ENCODE results near the gene RFNG.

DNA sequence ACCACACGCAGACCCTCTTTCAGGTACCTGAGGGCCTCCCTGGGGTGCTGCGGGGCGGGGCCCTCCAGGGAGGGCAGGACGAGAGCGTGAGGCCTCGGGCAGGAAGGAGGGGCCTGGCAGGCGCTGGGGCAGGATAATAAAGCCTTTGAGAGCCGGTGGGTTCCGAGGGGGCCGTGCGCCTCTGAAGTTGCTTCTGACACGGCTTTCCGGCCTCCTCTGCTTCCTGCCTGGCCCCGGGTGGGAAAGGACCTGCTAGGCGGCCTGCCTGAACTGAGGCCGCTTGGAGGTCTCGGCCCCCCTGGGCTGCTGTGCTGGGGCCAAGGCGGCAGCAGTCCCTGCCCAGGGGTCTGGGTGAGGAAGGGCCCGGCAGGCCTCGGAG, 39.4 kb downstream of the RFNG start:
- TF ChIP-seq EP300 (IDR thresholded peaks at IDR 0.05) (no peak), POLR2AphosphoS5 (IDR thresholded peaks at IDR 0.05) (no peak), CTCF (IDR thresholded peaks at IDR 0.05) (no peak)

All from suprapubic skin (tissue), 4 donors.